ENCODE results near the gene ZNF175. TPM values are rescaled to one million over a fixed set of nuclear protein-coding genes. Genes with fewer than 3 reads are reported as not detected.

Gene ZNF175
- total and polyA plus RNA-seq, 9 of the 15 experiments (the other 6 are each of a cell fraction or from before 2014, with no cell fraction given), result 3.7 to 37.9 (median 14.0) TPM

GRCh38 chr19:51531349-51532315 lies 39.5 kb upstream of the ZNF175 start, which contains the start of gene SIGLEC6 (continued):
- TF ChIP-seq ZBTB11 (CRISPR knock-in tag; IDR thresholded peaks at IDR 0.05), result peak in 1 of 3 experiments; percentile 27; a peak in 2 of 6 replicates
- TF ChIP-seq CHD4 (IDR thresholded peaks at IDR 0.05; ENCODE audit: insufficient read depth, insufficient replicate concordance, low read depth, low read length, poor library complexity, severe bottlenecking), result no peak
- TF ChIP-seq RBFOX2 (IDR thresholded peaks at IDR 0.05; ENCODE audit: low read depth, low read length), result 0 out of 2 replicates have a peak, but pooled peaks have one; percentile 26
- no peak for TF ChIP-seq NCOA1 (IDR thresholded peaks at IDR 0.05; ENCODE audit: low read depth)
- TF ChIP-seq HOMEZ (CRISPR knock-in tag; IDR thresholded peaks at IDR 0.05), result no peak
- peak; percentile 92 for TF ChIP-seq MGA (IDR thresholded peaks at IDR 0.05)
- TF ChIP-seq ZNF324 (CRISPR knock-in tag; IDR thresholded peaks at IDR 0.05), result no peak

Data from K562 (cell line).